ENCODE results near the gene GHRH.

DNA sequence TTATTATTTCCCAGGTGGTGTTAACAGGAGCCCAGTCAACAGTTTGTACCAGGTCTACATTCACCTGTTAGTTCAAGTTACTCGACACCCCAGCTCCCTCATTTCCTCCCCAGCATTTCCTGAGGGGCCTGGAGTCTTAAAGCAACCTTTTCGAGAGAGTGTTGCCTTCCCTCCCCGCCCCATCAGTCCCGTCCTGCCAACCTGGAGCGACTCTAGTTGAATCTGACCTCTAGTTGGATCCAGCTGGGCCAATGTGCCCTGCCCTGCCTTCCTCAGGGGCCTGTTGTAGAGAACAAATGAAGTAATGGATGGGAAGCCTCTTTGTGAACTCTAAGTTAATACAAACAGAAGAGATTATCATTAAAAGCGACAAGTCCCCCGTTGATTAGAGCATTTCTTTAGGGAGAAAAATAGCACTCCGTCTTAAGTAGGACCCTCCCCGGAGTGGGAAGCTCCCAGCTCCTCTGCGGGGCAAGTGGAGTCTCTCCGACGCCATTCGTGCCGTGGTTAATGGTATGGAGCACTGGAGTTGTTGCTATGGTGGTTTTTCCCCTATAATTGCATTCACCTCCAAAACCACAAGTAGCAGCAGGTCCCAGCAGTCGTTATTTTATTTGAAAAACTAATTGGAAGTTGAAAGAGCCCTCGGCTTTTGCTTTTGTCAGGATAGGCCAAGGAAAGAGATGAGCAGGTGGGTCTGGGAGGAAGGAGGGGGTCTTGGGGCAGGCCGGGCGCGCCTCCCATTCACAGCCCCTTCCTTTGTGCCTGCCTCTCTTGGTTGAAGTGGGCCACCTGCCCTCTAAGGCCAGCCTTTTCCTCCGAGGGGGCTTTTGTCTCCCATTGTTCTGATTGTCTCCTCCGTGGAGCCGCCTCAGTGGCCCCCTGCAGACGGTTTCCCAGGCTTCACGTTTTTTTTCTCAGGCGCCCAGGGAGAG, 16.1 kb downstream of the GHRH start:
- TF ChIP-seq, protein P1, sequence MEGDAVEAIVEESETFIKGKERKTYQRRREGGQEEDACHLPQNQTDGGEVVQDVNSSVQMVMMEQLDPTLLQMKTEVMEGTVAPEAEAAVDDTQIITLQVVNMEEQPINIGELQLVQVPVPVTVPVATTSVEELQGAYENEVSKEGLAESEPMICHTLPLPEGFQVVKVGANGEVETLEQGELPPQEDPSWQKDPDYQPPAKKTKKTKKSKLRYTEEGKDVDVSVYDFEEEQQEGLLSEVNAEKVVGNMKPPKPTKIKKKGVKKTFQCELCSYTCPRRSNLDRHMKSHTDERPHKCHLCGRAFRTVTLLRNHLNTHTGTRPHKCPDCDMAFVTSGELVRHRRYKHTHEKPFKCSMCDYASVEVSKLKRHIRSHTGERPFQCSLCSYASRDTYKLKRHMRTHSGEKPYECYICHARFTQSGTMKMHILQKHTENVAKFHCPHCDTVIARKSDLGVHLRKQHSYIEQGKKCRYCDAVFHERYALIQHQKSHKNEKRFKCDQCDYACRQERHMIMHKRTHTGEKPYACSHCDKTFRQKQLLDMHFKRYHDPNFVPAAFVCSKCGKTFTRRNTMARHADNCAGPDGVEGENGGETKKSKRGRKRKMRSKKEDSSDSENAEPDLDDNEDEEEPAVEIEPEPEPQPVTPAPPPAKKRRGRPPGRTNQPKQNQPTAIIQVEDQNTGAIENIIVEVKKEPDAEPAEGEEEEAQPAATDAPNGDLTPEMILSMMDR (conservative IDR thresholded peaks at IDR 0.05; ENCODE audit: low read length): no peak
- TF ChIP-seq EZH2phosphoT487 (IDR thresholded peaks at IDR 0.05; ENCODE audit: borderline replicate concordance, low read depth, low read length): no peak
